ENCODE results near the gene GADD45A. TPM values are rescaled to one million over a fixed set of nuclear protein-coding genes. Genes with fewer than 3 reads are reported as not detected.

GADD45A gene
- total RNA-seq, 2 donors from 2014 or later: 48.0 to 52.4 TPM

DNA sequence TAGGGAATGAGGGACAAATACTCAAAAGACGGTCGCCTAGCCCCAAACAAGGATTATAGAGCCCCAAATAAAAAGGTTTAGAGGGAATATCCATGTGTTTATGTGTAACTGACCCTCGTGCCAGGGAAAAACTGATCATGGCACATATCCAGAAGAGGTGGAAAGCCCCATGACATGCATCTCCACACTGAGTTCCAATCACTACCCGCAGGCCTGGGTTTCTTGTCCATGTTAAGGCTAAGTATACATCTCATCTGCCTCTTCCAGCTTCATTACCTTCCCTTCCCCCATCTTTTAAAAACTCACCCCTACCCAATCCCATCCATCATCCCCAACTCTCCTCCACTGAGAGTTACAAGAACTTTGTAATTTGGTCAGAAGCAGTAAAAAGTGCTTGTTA, 15.2 kb downstream of the GADD45A start:
- Histone ChIP-seq H3K9ac (ENCODE audit: extremely low read depth, low read length, poor library complexity, severe bottlenecking) (no peak overlapping the region), H3K4me3 (ENCODE audit: low read length) (no peak overlapping the region), H3K4me1 (ENCODE audit: control insufficient read depth, insufficient read depth, low read length) (no peaks in the 10 kb centered on the region), H3K9me3 (ENCODE audit: control insufficient read depth, low read length) (no peaks in the 10 kb centered on the region), H3K36me3 (ENCODE audit: control insufficient read depth, insufficient read depth, low read length) (no peaks in the 10 kb centered on the region), H3K27me3 (ENCODE audit: control insufficient read depth, insufficient read depth, low read length, poor library complexity, severe bottlenecking) (no peaks in the 10 kb centered on the region), H3K27ac (ENCODE audit: low read depth, low read length) (no peak overlapping the region)
- Mint-ChIP-seq H3K4me1 (peaks cover 29% of the 10 kb centered on the region), H3K9me3 (no peaks in the 10 kb centered on the region), H3K27ac (peak overlapping the region; percentile 80), H3K4me3 (no peak overlapping the region), H3K27me3 (ENCODE audit: insufficient read depth) (no peaks in the 10 kb centered on the region), H3K36me3 (ENCODE audit: low read depth) (no peaks in the 10 kb centered on the region)
- WGBS, 2 experiments (ENCODE audit: insufficient coverage in 1 of 2, insufficient read length in 1 of 2): 86 to 90% methylated on average over 4 of the region's 4 CpGs
- TF ChIP-seq, protein P1, sequence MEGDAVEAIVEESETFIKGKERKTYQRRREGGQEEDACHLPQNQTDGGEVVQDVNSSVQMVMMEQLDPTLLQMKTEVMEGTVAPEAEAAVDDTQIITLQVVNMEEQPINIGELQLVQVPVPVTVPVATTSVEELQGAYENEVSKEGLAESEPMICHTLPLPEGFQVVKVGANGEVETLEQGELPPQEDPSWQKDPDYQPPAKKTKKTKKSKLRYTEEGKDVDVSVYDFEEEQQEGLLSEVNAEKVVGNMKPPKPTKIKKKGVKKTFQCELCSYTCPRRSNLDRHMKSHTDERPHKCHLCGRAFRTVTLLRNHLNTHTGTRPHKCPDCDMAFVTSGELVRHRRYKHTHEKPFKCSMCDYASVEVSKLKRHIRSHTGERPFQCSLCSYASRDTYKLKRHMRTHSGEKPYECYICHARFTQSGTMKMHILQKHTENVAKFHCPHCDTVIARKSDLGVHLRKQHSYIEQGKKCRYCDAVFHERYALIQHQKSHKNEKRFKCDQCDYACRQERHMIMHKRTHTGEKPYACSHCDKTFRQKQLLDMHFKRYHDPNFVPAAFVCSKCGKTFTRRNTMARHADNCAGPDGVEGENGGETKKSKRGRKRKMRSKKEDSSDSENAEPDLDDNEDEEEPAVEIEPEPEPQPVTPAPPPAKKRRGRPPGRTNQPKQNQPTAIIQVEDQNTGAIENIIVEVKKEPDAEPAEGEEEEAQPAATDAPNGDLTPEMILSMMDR (conservative IDR thresholded peaks at IDR 0.05): no peak
- no peak for DNase-seq

DNA sequence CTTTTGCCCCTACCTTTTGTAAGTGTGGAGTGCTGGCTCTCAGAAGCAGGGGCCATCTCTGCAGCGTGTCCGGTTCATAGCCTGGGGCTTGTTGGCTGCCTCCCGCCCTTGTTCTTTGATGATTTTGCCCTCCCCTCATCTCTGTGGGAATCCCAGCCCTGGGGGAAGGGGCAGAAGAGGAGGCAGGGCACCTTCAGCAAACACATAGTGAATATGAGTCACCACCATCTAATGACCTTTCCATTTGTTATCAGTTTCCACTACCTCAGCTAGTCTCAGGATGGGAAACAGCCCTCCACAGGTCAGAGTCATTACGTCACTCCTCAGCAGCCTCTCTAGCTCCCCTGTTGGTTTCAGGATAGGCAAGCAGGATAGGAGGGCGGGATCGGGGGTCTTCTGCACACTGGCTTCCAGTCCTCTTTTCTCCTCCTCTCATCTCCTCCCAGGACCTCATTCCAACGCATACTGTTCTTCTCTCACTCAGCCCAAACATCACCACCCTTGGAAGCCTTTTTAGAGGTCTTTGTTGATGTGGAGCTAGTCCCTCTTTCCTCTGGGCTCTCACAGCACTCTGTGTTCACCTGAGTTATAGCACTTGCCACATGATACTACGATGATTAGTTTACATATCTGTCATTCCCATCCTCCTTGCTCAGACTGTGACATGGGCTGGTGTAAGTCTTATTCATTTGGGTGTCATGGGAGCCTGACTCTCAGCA, 15.8 kb downstream of the GADD45A start:
- H3K36me3 ChIP-seq (ENCODE audit: control insufficient read depth, insufficient read depth, low read length): no peaks in the 10 kb centered on the region
- no peaks in the 10 kb centered on the region for H3K27me3 Mint-ChIP-seq (ENCODE audit: insufficient read depth)
- H3K4me1 ChIP-seq (ENCODE audit: control insufficient read depth, insufficient read depth, low read length): peaks cover 3% of the 10 kb centered on the region
- H3K27ac ChIP-seq (ENCODE audit: low read depth, low read length): no peak overlapping the region
- 47 to 64% methylated on average over 2 to 8 of the region's 8 CpGs for WGBS, 2 experiments (ENCODE audit: insufficient coverage in 1 of 2, insufficient read length in 1 of 2)
- no peak overlapping the region for H3K9ac ChIP-seq (ENCODE audit: extremely low read depth, low read length, poor library complexity, severe bottlenecking)
- no peak overlapping the region for H3K4me3 ChIP-seq (ENCODE audit: low read length)
- no peaks in the 10 kb centered on the region for H3K9me3 Mint-ChIP-seq
- no peaks in the 10 kb centered on the region for H3K27me3 ChIP-seq (ENCODE audit: control insufficient read depth, insufficient read depth, low read length, poor library complexity, severe bottlenecking)
- no peaks in the 10 kb centered on the region for H3K36me3 Mint-ChIP-seq (ENCODE audit: low read depth)
- no peaks in the 10 kb centered on the region for H3K9me3 ChIP-seq (ENCODE audit: control insufficient read depth, low read length)
- H3K4me1 Mint-ChIP-seq: peaks cover 31% of the 10 kb centered on the region
- peak overlapping the region; percentile 80 for H3K27ac Mint-ChIP-seq
- TF ChIP-seq, protein P1 (conservative IDR thresholded peaks at IDR 0.05): peak; percentile 70
- no peak overlapping the region for H3K4me3 Mint-ChIP-seq
- peak; percentile 85 for DNase-seq

DNA sequence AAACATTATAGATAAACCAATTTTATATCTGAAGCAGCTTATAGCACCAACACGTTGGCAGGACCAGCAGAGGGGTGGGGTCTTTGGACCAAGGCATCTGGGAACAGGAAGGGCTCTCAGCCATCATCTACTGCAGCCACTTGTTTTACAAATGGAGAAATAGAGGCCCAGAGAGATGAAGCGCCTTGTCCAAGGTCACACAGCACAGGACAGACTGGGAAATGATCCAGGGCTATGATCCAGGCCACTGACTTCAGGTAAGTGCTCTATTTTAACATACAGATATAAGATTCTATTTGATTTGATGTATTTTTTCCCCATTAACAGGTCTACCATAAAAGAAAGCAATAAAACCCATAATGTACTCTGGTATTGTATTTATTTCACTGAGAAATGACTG, 16.9 kb downstream of the GADD45A start:
- no peaks in the 10 kb centered on the region for H3K9me3 Mint-ChIP-seq
- H3K4me1 ChIP-seq (ENCODE audit: control insufficient read depth, insufficient read depth, low read length): peaks cover 9% of the 10 kb centered on the region
- H3K27ac Mint-ChIP-seq: no peak overlapping the region
- no peaks in the 10 kb centered on the region for H3K36me3 ChIP-seq (ENCODE audit: control insufficient read depth, insufficient read depth, low read length)
- peaks cover 37% of the 10 kb centered on the region for H3K4me1 Mint-ChIP-seq
- H3K36me3 Mint-ChIP-seq (ENCODE audit: low read depth): no peaks in the 10 kb centered on the region
- no peak overlapping the region for H3K9ac ChIP-seq (ENCODE audit: extremely low read depth, low read length, poor library complexity, severe bottlenecking)
- H3K4me3 Mint-ChIP-seq: no peak overlapping the region
- WGBS, 2 experiments (ENCODE audit: insufficient coverage in 1 of 2, insufficient read length in 1 of 2): 98 to 100% methylated on average over 1 to 2 of the region's 2 CpGs
- H3K27me3 Mint-ChIP-seq (ENCODE audit: insufficient read depth): no peaks in the 10 kb centered on the region
- no peak overlapping the region for H3K27ac ChIP-seq (ENCODE audit: low read depth, low read length)
- TF ChIP-seq, protein P1 (conservative IDR thresholded peaks at IDR 0.05): no peak
- no peak overlapping the region for H3K4me3 ChIP-seq (ENCODE audit: low read length)
- H3K9me3 ChIP-seq (ENCODE audit: control insufficient read depth, low read length): no peaks in the 10 kb centered on the region
- H3K27me3 ChIP-seq (ENCODE audit: control insufficient read depth, insufficient read depth, low read length, poor library complexity, severe bottlenecking): no peaks in the 10 kb centered on the region
- DNase-seq: no peak
